Smooth muscle cell of the brain vasculature (primary cell): ENCODE measurements around the gene NET1.
"Not testable (repeated sequence)": the region's sequence is repeated elsewhere in the genome, so short reads cannot be mapped to it uniquely, and the experiment has no call there.

Experiments used
- DNase-seq: peaks from one replicate; pipeline ENCODE4 v3.0.0-alpha.2; 2012; ENCODE audit warnings: low read depth, low spot score

NET1 gene

GRCh38 chr10:5412277-5412941, at the start of gene NET1:
NET1 (plus strand) TSS chr10:5412557; CDS start chr10:5412693, 136 bp downstream.
- DNase-seq: peak; percentile 65

GRCh38 chr10:5362873-5363272, 49.5 kb upstream of the NET1 start:
- no peak for DNase-seq

GRCh38 chr10:5364374-5364773, 48.0 kb upstream of the NET1 start:
- DNase-seq: no peak

GRCh38 chr10:5364890-5365338, 47.4 kb upstream of the NET1 start, which contains the start of gene UCN3:
UCN3 (plus strand) TSS chr10:5364966; CDS start chr10:5373721, 8,755 bp downstream.
- no peak for DNase-seq

- no peak for DNase-seq
Measured at GRCh38 chr10:5365928-5366327, 46.4 kb upstream of the NET1 start.

GRCh38 chr10:5369362-5370158, 42.8 kb upstream of the NET1 start:
- no peak for DNase-seq

- no peak for DNase-seq
Measured at GRCh38 chr10:5370493-5371352, 41.6 kb upstream of the NET1 start.

GRCh38 chr10:5373307-5373706, 39.0 kb upstream of the NET1 start:
- no peak for DNase-seq

GRCh38 chr10:5373891-5374611, 38.3 kb upstream of the NET1 start:
- no peak for DNase-seq

GRCh38 chr10:5376450-5376849, 35.9 kb upstream of the NET1 start:
- no peak for DNase-seq

- DNase-seq: not testable (repeated sequence)
Measured at GRCh38 chr10:5379202-5379601, 33.2 kb upstream of the NET1 start.

- not testable (repeated sequence) for DNase-seq
Measured at GRCh38 chr10:5380395-5380794, 32.0 kb upstream of the NET1 start.

GRCh38 chr10:5381187-5381586, 31.2 kb upstream of the NET1 start:
- DNase-seq: no peak

GRCh38 chr10:5385224-5385623, 27.1 kb upstream of the NET1 start:
- DNase-seq: no peak

- DNase-seq: no peak
Measured at GRCh38 chr10:5387169-5387568, 25.2 kb upstream of the NET1 start.

- no peak for DNase-seq
Measured at GRCh38 chr10:5390607-5391205, 21.7 kb upstream of the NET1 start.

GRCh38 chr10:5391790-5392189, 20.6 kb upstream of the NET1 start:
- no peak for DNase-seq

- DNase-seq: no peak
Measured at GRCh38 chr10:5393529-5393928, 18.8 kb upstream of the NET1 start.

GRCh38 chr10:5395168-5395567, 17.2 kb upstream of the NET1 start:
- no peak for DNase-seq

GRCh38 chr10:5396556-5397300, 15.6 kb upstream of the NET1 start:
- DNase-seq: no peak
